Peyer's patch (tissue), 4 donors: ENCODE data around the gene SCARF1. TPM values are rescaled to one million over a fixed set of nuclear protein-coding genes. Genes with fewer than 3 reads are reported as not detected.

ENCODE experiments used
- DNase-seq, 3 donors: peaks; one replicate each; pipeline ENCODE4 v3.0.0-alpha.2; 2017 to 2019
- H3K27ac ChIP-seq, 4 donors: fragments of 200-600 bp; sonication (generic); one replicate each; pipeline ENCODE4 v1.5.1; 2016 to 2019
- H3K27me3 ChIP-seq, 2 donors: fragments of 200-600 bp; sonication (generic); one replicate each; pipeline ENCODE4 v1.5.1; 2019
- H3K36me3 ChIP-seq, 3 donors: fragments of 200-600 bp; sonication (generic); one replicate each; pipeline ENCODE4 v1.5.1; 2016 to 2019
- H3K4me1 ChIP-seq, 4 donors: fragments of 200-600 bp; sonication (generic); one replicate each; pipeline ENCODE4 v1.5.1; 2016 to 2019
- H3K4me3 ChIP-seq, 4 donors: fragments of 200-600 bp; sonication (generic); 1 replicate in 3 of 4; 2 replicates in 1 of 4; pipeline ENCODE4 v1.5.1; 2016 to 2019; ENCODE audit warnings: mild to moderate bottlenecking in 1 of 4
- H3K9me3 ChIP-seq, 4 donors: fragments of 200-600 bp; sonication (generic); one replicate each; pipeline ENCODE4 v1.5.1; 2016 to 2019; ENCODE audit warnings: mild to moderate bottlenecking in 1 of 4
- POLR2A ChIP-seq, 2 donors: fragments of 450-650 bp; IDR thresholded peaks; one replicate each; pipeline ENCODE4 v1.5.1; 2017; ENCODE audit warnings: antibody characterized with exemption in 2 of 2, mild to moderate bottlenecking in 2 of 2, moderate library complexity in 2 of 2
- total RNA-seq, 4 donors: library from RNA; depleted of rRNA; stranded (reverse); fragments of >200 nt; gene quantifications; one replicate each; pipeline ENCODE4 v1.1.0, GENCODE V29; 2016
- TF ChIP-seq, protein P1 (sequence below), 6 experiments: fragments of 450-650 bp in 4 of 6; fragments of 200-600 bp in 2 of 6; sonication (generic) in 1 of 6; IDR thresholded peaks; one replicate each; pipeline ENCODE4 v1.5.1; 2017 to 2019; ENCODE audit warnings: antibody characterized with exemption in 6 of 6, mild to moderate bottlenecking in 3 of 6, moderate library complexity in 1 of 6

SCARF1 gene
- total RNA-seq, 4 donors from 2014 or later: 9.8 to 32.2 (median 20.3) TPM

DNA sequence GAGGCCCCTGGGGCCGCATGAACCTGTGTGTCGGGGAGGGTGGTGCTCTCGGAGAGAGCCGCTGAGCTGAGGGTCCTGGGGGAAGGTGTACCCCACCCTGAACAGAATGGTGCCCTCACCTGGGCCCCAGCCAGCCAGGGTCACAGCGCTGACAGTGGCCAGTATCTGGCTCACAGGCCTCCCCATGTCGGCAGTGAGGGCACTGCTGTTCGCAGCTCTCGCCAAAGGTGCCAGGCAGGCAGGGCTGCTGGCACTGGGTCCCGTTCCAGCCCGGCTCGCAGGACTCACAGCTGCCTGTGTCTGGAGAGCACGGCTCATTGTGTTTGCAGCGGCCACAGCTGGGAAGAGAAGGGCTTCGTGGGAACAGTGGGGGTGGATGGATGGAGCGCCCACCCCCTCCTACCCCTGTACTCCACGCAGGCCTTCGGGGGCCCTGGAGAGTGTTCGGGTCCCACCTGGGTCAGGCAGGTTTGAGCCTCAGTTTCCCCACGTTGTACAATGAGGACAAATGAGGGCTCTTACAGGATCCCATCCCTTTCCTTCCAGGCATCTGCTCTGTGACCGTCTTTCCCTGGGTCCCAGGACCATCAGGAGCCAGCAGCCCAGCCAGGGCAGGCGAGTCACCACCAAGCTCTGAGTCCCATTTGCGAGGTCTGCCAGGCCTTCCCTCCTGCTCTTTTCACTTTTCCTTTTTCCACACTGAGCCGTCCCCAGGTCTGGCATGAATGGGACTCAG, 5.0 kb downstream of the SCARF1 start:
- Histone ChIP-seq H3K27ac (no peak overlapping the region), H3K36me3 (peaks cover 0 to 12% (median 0%) of the 10 kb centered on the region in 3 donors), H3K27me3 (no peaks in the 10 kb centered on the region), H3K9me3 (no peaks in the 10 kb centered on the region), H3K4me3 (no peak overlapping the region), H3K4me1 (peaks cover 0 to 17% (median 11%) of the 10 kb centered on the region in 4 donors)
- no peak for DNase-seq
- TF ChIP-seq POLR2A (IDR thresholded peaks at IDR 0.05): no peak
- TF ChIP-seq, protein P1, sequence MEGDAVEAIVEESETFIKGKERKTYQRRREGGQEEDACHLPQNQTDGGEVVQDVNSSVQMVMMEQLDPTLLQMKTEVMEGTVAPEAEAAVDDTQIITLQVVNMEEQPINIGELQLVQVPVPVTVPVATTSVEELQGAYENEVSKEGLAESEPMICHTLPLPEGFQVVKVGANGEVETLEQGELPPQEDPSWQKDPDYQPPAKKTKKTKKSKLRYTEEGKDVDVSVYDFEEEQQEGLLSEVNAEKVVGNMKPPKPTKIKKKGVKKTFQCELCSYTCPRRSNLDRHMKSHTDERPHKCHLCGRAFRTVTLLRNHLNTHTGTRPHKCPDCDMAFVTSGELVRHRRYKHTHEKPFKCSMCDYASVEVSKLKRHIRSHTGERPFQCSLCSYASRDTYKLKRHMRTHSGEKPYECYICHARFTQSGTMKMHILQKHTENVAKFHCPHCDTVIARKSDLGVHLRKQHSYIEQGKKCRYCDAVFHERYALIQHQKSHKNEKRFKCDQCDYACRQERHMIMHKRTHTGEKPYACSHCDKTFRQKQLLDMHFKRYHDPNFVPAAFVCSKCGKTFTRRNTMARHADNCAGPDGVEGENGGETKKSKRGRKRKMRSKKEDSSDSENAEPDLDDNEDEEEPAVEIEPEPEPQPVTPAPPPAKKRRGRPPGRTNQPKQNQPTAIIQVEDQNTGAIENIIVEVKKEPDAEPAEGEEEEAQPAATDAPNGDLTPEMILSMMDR (IDR thresholded peaks at IDR 0.05): no peak

DNA sequence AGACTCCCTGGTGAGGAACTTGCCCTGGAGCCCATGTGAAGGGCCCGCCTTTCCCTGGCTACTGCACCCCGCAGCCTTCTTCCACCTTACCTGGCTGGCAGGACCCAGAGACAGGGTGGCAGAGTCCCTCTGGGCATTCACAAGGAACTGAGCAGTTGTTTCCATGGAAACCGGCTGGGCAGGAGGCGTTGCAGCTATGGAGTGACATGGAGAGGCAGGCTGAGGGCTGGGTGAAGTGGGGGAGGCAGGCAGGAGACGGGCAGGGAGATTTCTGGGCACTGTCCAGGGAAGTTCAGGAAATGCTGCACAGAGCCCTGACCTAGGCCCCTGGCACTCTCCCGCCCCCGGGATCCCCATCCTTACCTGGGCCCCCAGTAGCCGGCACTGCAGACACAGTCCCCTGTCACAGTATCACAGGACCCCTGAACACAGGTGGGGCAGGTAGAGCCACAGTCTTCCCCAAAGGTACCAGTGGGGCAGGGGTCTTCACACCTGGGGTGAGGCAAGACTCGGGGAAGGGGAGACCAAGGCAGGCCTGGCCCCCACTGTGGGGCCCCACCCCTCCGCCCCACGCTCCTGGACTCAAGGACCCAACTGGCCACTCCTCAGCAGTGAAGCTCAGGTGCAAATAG, 5.9 kb downstream of the SCARF1 start:
- no peak for DNase-seq

DNA sequence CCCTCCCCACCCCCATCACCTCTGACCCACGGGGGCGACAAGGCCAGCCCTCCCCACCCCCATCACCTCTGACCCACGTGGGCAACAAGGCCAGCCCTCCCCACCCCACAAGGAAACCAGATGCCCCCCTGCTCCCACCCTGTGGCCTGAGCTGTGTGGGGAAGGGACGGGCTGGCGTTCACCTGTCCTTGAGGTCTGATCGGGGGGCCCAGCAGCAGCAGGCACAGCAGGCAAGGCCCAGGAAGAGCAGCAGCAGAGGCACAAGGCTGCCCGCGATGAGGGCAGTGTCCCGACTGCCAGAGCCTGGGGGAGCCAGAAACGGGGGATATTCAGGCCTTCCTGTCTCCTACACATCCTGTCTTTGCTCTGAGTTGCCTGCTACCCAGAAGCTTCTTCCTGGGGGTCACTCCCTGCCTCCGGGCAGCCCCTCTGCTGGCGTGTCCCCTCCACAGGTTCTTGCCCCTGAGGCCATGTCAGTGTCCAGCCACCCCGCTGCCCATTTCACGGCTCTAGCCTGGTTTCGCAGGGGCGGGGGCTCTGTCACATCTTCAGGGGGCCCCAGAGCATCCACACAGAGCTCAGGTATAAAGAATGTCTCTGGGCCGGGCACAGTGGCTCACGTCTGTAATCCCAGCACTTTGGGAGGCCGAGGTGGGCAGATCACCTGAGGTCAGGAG, 6.8 kb downstream of the SCARF1 start:
- TF ChIP-seq, protein P1 (IDR thresholded peaks at IDR 0.05): no peak
- no peak for TF ChIP-seq POLR2A (IDR thresholded peaks at IDR 0.05)
- Histone ChIP-seq H3K4me3 (no peak overlapping the region), H3K27me3 (no peaks in the 10 kb centered on the region), H3K4me1 (peaks cover 0 to 6% (median 3%) of the 10 kb centered on the region in 4 donors), H3K36me3 (peaks cover 0 to 16% (median 0%) of the 10 kb centered on the region in 3 donors), H3K9me3 (no peaks in the 10 kb centered on the region), H3K27ac (no peak overlapping the region)
- no peak for DNase-seq

More for the DNA sequence above, 5.9 kb downstream of the SCARF1 start:
- Histone ChIP-seq H3K4me1 (peaks cover 0 to 14% (median 11%) of the 10 kb centered on the region in 4 donors), H3K36me3 (peaks cover 0 to 16% (median 0%) of the 10 kb centered on the region in 3 donors), H3K27me3 (no peaks in the 10 kb centered on the region), H3K4me3 (no peak overlapping the region), H3K27ac (no peak overlapping the region), H3K9me3 (no peaks in the 10 kb centered on the region)
- TF ChIP-seq, protein P1 (IDR thresholded peaks at IDR 0.05): no peak
- no peak for TF ChIP-seq POLR2A (IDR thresholded peaks at IDR 0.05)

DNA sequence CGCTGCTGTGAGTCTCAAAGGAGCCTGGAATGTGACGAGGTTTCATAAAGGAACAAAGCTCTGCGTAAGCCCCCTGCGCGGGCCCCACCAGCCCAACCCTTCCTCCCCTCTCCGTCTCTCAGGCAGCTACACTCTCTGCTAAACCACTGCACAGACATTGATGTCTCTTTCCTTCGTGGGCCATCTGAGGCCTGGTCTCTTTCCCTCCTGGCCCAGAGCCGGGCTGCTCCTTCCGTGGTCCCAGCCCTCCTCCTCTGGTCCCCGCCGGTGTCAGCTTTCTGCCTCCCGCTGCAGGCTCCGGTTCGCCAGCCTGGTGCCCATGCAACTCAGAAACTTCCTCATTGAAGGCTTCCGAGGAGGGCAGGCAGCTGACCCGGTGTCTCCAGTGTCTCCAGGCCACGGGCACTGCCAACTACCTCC, 7.4 kb downstream of the SCARF1 start:
- Histone ChIP-seq H3K4me1 (no peaks in the 10 kb centered on the region), H3K27me3 (no peaks in the 10 kb centered on the region), H3K9me3 (no peaks in the 10 kb centered on the region), H3K36me3 (peaks cover 0 to 16% (median 0%) of the 10 kb centered on the region in 3 donors), H3K4me3 (no peak overlapping the region), H3K27ac (no peak overlapping the region)
- DNase-seq: no peak
- no peak for TF ChIP-seq POLR2A (IDR thresholded peaks at IDR 0.05)
- TF ChIP-seq, protein P1 (IDR thresholded peaks at IDR 0.05): no peak

DNA sequence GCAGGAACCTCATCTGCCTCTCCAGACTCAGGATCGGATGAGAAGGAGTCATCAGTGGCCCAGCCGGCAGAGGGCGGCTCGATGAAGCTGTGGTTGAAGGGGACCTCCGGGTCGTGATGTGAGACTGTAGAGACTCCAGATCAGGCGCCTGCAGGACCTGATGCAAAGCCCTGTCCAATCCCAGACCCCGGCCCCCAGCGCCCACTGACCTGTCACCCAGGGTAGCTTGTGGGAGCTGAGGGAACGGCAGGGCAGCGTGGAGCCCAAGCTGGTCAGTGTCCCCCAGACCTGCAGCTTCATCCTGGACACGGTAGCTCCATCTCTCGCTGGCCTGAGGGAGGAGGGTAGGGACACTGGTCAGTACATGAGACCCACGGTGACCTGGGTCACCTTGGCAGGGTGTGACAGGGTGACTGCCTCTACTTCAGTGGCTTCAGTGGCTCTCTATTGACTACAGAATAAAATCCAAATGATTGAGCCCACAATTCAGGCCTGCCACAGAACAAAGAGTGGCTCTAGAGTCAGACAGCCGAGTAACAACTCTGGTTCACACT, 8.7 kb downstream of the SCARF1 start:
- H3K27me3 ChIP-seq: no peaks in the 10 kb centered on the region
- no peaks in the 10 kb centered on the region for H3K9me3 ChIP-seq
- no peak overlapping the region for H3K27ac ChIP-seq
- DNase-seq: no peak
- TF ChIP-seq POLR2A (IDR thresholded peaks at IDR 0.05): no peak
- TF ChIP-seq, protein P1 (IDR thresholded peaks at IDR 0.05): no peak
- H3K4me1 ChIP-seq: no peaks in the 10 kb centered on the region
- H3K4me3 ChIP-seq: no peak overlapping the region
- H3K36me3 ChIP-seq: peaks cover 0 to 16% (median 0%) of the 10 kb centered on the region in 3 donors
